GM23338 (cell line): ENCODE measurements around the gene MAN1A2. TPM values are rescaled to one million over a fixed set of nuclear protein-coding genes. Genes with fewer than 3 reads are reported as not detected.

Experiments used
- ATAC-seq: fragments of 200-7000 bp; cut with Tn5 transposase; 3 replicates; pipeline ENCODE4 v1.9.1; 2020
- DNase-seq: peaks from one replicate; pipeline ENCODE4 v3.0.0-alpha.2; 2015; ENCODE audit warnings: low spot score
- H2AFZ ChIP-seq: fragments of 200-600 bp; sonication (generic); 2 replicates; pipeline ENCODE4 v1.8.0; 2016; ENCODE audit warnings: antibody characterized with exemption, mild to moderate bottlenecking, moderate library complexity
- H3F3A ChIP-seq: fragments of 200-600 bp; sonication (generic); replicated peaks from 2 replicates; pipeline ENCODE4 v1.8.0; 2017; ENCODE audit warnings: antibody characterized with exemption, mixed run types, low read depth
- H3K27ac ChIP-seq: fragments of 200-600 bp; sonication (generic); 2 replicates; pipeline ENCODE4 v1.6.1; 2016; ENCODE audit warnings: low read depth
- H3K27me3 ChIP-seq: fragments of 200-600 bp; sonication (generic); 2 replicates; pipeline ENCODE4 v1.8.0; 2016; ENCODE audit warnings: mild to moderate bottlenecking, mixed run types, moderate library complexity; ENCODE audit not compliant: insufficient read depth
- H3K36me3 ChIP-seq: fragments of 200-600 bp; sonication (generic); 2 replicates; pipeline ENCODE4 v1.8.0; 2016; ENCODE audit warnings: mild to moderate bottlenecking; ENCODE audit not compliant: insufficient read depth
- H3K4me1 ChIP-seq: fragments of 200-600 bp; sonication (generic); 2 replicates; pipeline ENCODE4 v1.8.0; 2016; ENCODE audit warnings: mild to moderate bottlenecking, moderate library complexity; ENCODE audit not compliant: insufficient read depth
- H3K4me2 ChIP-seq: fragments of 200-600 bp; sonication (generic); 2 replicates; pipeline ENCODE4 v1.7.1; 2017; ENCODE audit warnings: mixed run types
- H3K4me3 ChIP-seq: fragments of 200-600 bp; sonication (generic); 2 replicates; pipeline ENCODE4 v1.6.1; 2016; ENCODE audit warnings: mixed run types
- H3K79me2 ChIP-seq: fragments of 200-600 bp; sonication (generic); replicated peaks from 2 replicates; pipeline ENCODE4 v1.8.0; 2017; ENCODE audit warnings: mild to moderate bottlenecking; ENCODE audit not compliant: insufficient read depth
- H3K9me2 ChIP-seq: fragments of 200-600 bp; sonication (generic); 2 replicates; pipeline ENCODE4 v1.8.0; 2017; ENCODE audit not compliant: insufficient read depth
- H4K20me1 ChIP-seq: fragments of 200-600 bp; sonication (generic); replicated peaks from 2 replicates; pipeline ENCODE4 v1.8.0; 2017; ENCODE audit warnings: mild to moderate bottlenecking; ENCODE audit not compliant: insufficient read depth
- H3K27ac Mint-ChIP-seq: 2 replicates; pipeline ENCODE4 v1.8.0; 2020; ENCODE audit warnings: inconsistent platforms, mild to moderate bottlenecking, moderate library complexity, mixed read lengths
- H3K27me3 Mint-ChIP-seq: 3 replicates; pipeline ENCODE4 v1.8.0; 2022; ENCODE audit warnings: low read depth, mild to moderate bottlenecking, moderate library complexity, mixed read lengths, inconsistent platforms; ENCODE audit not compliant: insufficient read depth, poor library complexity
- H3K36me3 Mint-ChIP-seq: 3 replicates; pipeline ENCODE4 v1.8.0; 2021; ENCODE audit warnings: low read depth, mild to moderate bottlenecking, inconsistent platforms, moderate library complexity, mixed read lengths
- H3K4me1 Mint-ChIP-seq: 3 replicates; pipeline ENCODE4 v1.8.0; 2020; ENCODE audit warnings: mild to moderate bottlenecking, inconsistent platforms, mixed read lengths
- H3K4me3 Mint-ChIP-seq: 3 replicates; pipeline ENCODE4 v1.8.0; 2021; ENCODE audit warnings: moderate library complexity, mild to moderate bottlenecking, inconsistent platforms, mixed read lengths
- H3K9me3 Mint-ChIP-seq: 3 replicates; pipeline ENCODE4 v1.8.0; 2020; ENCODE audit warnings: moderate library complexity, mild to moderate bottlenecking, inconsistent platforms, mixed read lengths
- CREB1 ChIP-seq: fragments of 250-450 bp; sonication (Bioruptor Pico); IDR thresholded peaks from 2 replicates; pipeline ENCODE4 v1.5.0; 2020; ENCODE audit warnings: low read depth, mild to moderate bottlenecking, moderate library complexity
- CTCF ChIP-seq, 2 experiments: fragments of 200-600 bp in 1 of 2; sonication (generic) in 1 of 2; conservative IDR thresholded peaks; 2 replicates each; pipeline versions ENCODE4 v1.5.1 to v1.6.1; 2016 to 2017; ENCODE audit warnings: antibody characterized with exemption in 2 of 2, low read depth in 2 of 2, mild to moderate bottlenecking in 2 of 2, moderate library complexity in 1 of 2
- ETS1 ChIP-seq: IDR thresholded peaks from 2 replicates; pipeline ENCODE4 v1.6.1; 2016; ENCODE audit warnings: antibody characterized with exemption
- EZH2 ChIP-seq: fragments of 200-600 bp; sonication (generic); IDR thresholded peaks from one replicate; pipeline ENCODE4 v1.8.0; 2017; ENCODE audit warnings: antibody characterized with exemption, mild to moderate bottlenecking, low read depth; ENCODE audit not compliant: unreplicated experiment
- EZH2phosphoT487 ChIP-seq: fragments of 200-600 bp; sonication (generic); IDR thresholded peaks from one replicate; pipeline ENCODE4 v1.8.1; 2018; ENCODE audit warnings: antibody characterized with exemption; ENCODE audit not compliant: unreplicated experiment
- JUNB ChIP-seq: IDR thresholded peaks from one replicate; pipeline ENCODE4 v1.6.1; 2016; ENCODE audit warnings: antibody characterized with exemption; ENCODE audit not compliant: unreplicated experiment
- NANOG ChIP-seq: IDR thresholded peaks from 2 replicates; pipeline ENCODE4 v1.6.1; 2016; ENCODE audit warnings: antibody characterized with exemption, borderline replicate concordance
- POLR2AphosphoS5 ChIP-seq: IDR thresholded peaks from 2 replicates; pipeline ENCODE4 v1.6.1; 2016; ENCODE audit warnings: antibody characterized with exemption, low read depth
- REST ChIP-seq: IDR thresholded peaks from one replicate; pipeline ENCODE4 v1.6.1; 2018; ENCODE audit warnings: antibody characterized with exemption; ENCODE audit not compliant: unreplicated experiment
- STAT1 ChIP-seq: IDR thresholded peaks from one replicate; pipeline ENCODE4 v1.6.1; 2016; ENCODE audit warnings: antibody characterized with exemption; ENCODE audit not compliant: unreplicated experiment
- ZNF114 ChIP-seq: fragments of 250-450 bp; sonication (Bioruptor Pico); IDR thresholded peaks from 2 replicates; pipeline ENCODE4 v1.5.0; 2020; ENCODE audit warnings: mild to moderate bottlenecking, moderate library complexity
- ZNF331 ChIP-seq: fragments of 250-450 bp; sonication (Bioruptor Pico); IDR thresholded peaks from 2 replicates; pipeline ENCODE4 v1.5.0; 2020; ENCODE audit warnings: low read depth, mild to moderate bottlenecking, moderate library complexity
- ZNF462 ChIP-seq: fragments of 250-450 bp; sonication (Bioruptor Pico); IDR thresholded peaks from 2 replicates; pipeline ENCODE4 v1.5.0; 2020; ENCODE audit warnings: mild to moderate bottlenecking, moderate library complexity
- polyA plus RNA-seq: library from polyadenylated mRNA; unstranded; fragments of >200 nt; fragmentation: Nextera tagmentation; extraction: Ambion mirVana; gene quantifications from 2 replicates; pipeline ENCODE4 v1.2.1, GENCODE V29; 2016
- total RNA-seq: library from RNA; depleted of rRNA; stranded (reverse); fragments of >200 nt; shearing (Covaris generic); gene quantifications from 2 replicates; pipeline ENCODE4 v1.2.3, GENCODE V29; 2014

The MAN1A2 gene
- total and polyA plus RNA-seq, 2 experiments from 2014 or later, result 18.6 to 22.2 TPM

GRCh38 chr1:117565745-117566455 is 198.7 kb downstream of the MAN1A2 start:
- H3K27me3 ChIP-seq, result no peaks in the 10 kb centered on the region
- ATAC-seq, result no peak
- TF ChIP-seq REST (no peak), STAT1 (no peak), JUNB (no peak), ZNF331 (no peak), EZH2 (no peak), POLR2AphosphoS5 (no peak), ZNF462 (CRISPR knock-in tag) (no peak), EZH2phosphoT487 (no peak), CTCF (conservative IDR thresholded peaks at IDR 0.05; ENCODE audit: low read depth in 2 of 2) (no peak), CREB1 (CRISPR knock-in tag) (no peak), NANOG (no peak), ZNF114 (CRISPR knock-in tag) (no peak), ETS1 (no peak)
- H3K27ac Mint-ChIP-seq, result no peak overlapping the region
- no peaks in the 10 kb centered on the region for H3K79me2 ChIP-seq
- peaks cover 4% of the 10 kb centered on the region for H3K27me3 Mint-ChIP-seq
- no peaks in the 10 kb centered on the region for H3K36me3 ChIP-seq
- no peaks in the 10 kb centered on the region for H3K9me2 ChIP-seq
- H3K4me1 ChIP-seq, result no peaks in the 10 kb centered on the region
- no peak overlapping the region for H3K4me3 ChIP-seq
- H3K9me3 Mint-ChIP-seq, result no peaks in the 10 kb centered on the region
- no peak for DNase-seq
- no peak overlapping the region for H3K4me2 ChIP-seq
- no peak overlapping the region for H2AFZ ChIP-seq
- H3K4me3 Mint-ChIP-seq, result no peak overlapping the region
- H3K4me1 Mint-ChIP-seq, result peaks cover 2% of the 10 kb centered on the region; the same call in 2 of the 3 replicates
- no peaks in the 10 kb centered on the region for H4K20me1 ChIP-seq
- no peaks in the 10 kb centered on the region for H3F3A ChIP-seq
- H3K27ac ChIP-seq, result no peak overlapping the region
- H3K36me3 Mint-ChIP-seq, result no peaks in the 10 kb centered on the region
